Skeletal muscle satellite cell (primary cell): ENCODE data around the gene BLVRA.
A peak's percentile ranks its signal among the peaks of the same experiment; 100 is the strongest.

ENCODE experiments used
- H3K27me3 ChIP-seq: 2 replicates; pipeline ENCODE4 v1.7.0; 2013; ENCODE audit warnings: low read length; ENCODE audit not compliant: control insufficient read depth, insufficient read depth
- H3K36me3 ChIP-seq: 2 replicates; pipeline ENCODE4 v1.7.0; 2013; ENCODE audit warnings: mild to moderate bottlenecking, control low read depth, low read length; ENCODE audit not compliant: insufficient read depth
- H3K4me1 ChIP-seq: 2 replicates; pipeline ENCODE4 v1.7.0; 2013; ENCODE audit warnings: low read length; ENCODE audit not compliant: control insufficient read depth, insufficient read depth
- H3K4me2 ChIP-seq: 2 replicates; pipeline ENCODE4 v1.7.0; 2013; ENCODE audit warnings: mild to moderate bottlenecking, low read length
- H3K4me3 ChIP-seq: 2 replicates; pipeline ENCODE4 v1.7.0; 2013; ENCODE audit warnings: low read length
- H3K9ac ChIP-seq: 2 replicates; pipeline ENCODE4 v1.7.0; 2013; ENCODE audit warnings: mild to moderate bottlenecking, low read depth, low read length, moderate library complexity
- H3K9me3 ChIP-seq: replicated peaks from 2 replicates; pipeline ENCODE4 v1.7.0; 2013; ENCODE audit warnings: mild to moderate bottlenecking, control low read depth, low read length

Gene BLVRA

GRCh38 chr7:43752411-43752810, 6.1 kb upstream of the BLVRA start:
- Histone ChIP-seq H3K27me3 (peaks cover 24% of the 10 kb centered on the region), H3K9me3 (no peaks in the 10 kb centered on the region), H3K9ac (no peak overlapping the region), H3K4me2 (no peak overlapping the region), H3K36me3 (no peaks in the 10 kb centered on the region), H3K4me1 (peaks cover 9% of the 10 kb centered on the region), H3K4me3 (no peak overlapping the region)

- peaks cover 15% of the 10 kb centered on the region for H3K4me1 ChIP-seq
Observed at GRCh38 chr7:43753271-43753810, 5.1 kb upstream of the BLVRA start.

GRCh38 chr7:43753843-43754242, 4.6 kb upstream of the BLVRA start:
- H3K9me3 ChIP-seq = no peaks in the 10 kb centered on the region
- H3K4me1 ChIP-seq = peaks cover 15% of the 10 kb centered on the region
- no peak overlapping the region for H3K4me2 ChIP-seq
- no peaks in the 10 kb centered on the region for H3K36me3 ChIP-seq
- peaks cover 16% of the 10 kb centered on the region for H3K27me3 ChIP-seq
- no peak overlapping the region for H3K9ac ChIP-seq
- no peak overlapping the region for H3K4me3 ChIP-seq

More at GRCh38 chr7:43753271-43753810, 5.1 kb upstream of the BLVRA start:
- Histone ChIP-seq H3K9me3 (no peaks in the 10 kb centered on the region), H3K9ac (no peak overlapping the region), H3K36me3 (no peaks in the 10 kb centered on the region), H3K4me3 (no peak overlapping the region), H3K4me2 (no peak overlapping the region), H3K27me3 (peaks cover 20% of the 10 kb centered on the region)

DNA sequence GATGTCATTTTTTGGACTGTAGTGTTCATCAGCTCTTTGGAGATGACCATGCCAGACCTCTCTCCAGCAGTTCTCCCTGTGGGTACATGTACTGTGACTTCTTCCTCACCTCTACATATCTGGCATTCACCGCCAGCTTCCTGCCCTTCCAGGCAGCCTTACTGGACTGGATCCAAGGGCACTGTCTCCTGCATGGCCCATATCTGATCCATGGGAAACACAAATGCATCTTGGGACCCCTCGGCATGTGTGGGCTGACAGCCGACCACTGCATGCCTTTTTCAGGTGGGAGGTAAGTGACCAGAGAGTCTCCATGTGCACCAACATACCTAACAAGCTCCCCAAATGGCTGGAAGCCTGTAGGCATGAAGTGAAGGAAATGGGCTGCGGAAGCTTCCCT, 3.9 kb upstream of the BLVRA start:
- Histone ChIP-seq H3K36me3 (no peaks in the 10 kb centered on the region), H3K4me3 (no peak overlapping the region), H3K27me3 (peaks cover 10% of the 10 kb centered on the region), H3K4me2 (no peak overlapping the region), H3K9ac (no peak overlapping the region), H3K9me3 (no peaks in the 10 kb centered on the region), H3K4me1 (peaks cover 20% of the 10 kb centered on the region)

- H3K27me3 ChIP-seq = peaks cover 4% of the 10 kb centered on the region
- no peak overlapping the region for H3K9ac ChIP-seq
- H3K36me3 ChIP-seq = no peaks in the 10 kb centered on the region
- no peaks in the 10 kb centered on the region for H3K9me3 ChIP-seq
- peaks cover 20% of the 10 kb centered on the region for H3K4me1 ChIP-seq
- H3K4me3 ChIP-seq = no peak overlapping the region
- peak overlapping the region; percentile 17 for H3K4me2 ChIP-seq
Observed at GRCh38 chr7:43756368-43757072, 2.0 kb upstream of the BLVRA start.

DNA sequence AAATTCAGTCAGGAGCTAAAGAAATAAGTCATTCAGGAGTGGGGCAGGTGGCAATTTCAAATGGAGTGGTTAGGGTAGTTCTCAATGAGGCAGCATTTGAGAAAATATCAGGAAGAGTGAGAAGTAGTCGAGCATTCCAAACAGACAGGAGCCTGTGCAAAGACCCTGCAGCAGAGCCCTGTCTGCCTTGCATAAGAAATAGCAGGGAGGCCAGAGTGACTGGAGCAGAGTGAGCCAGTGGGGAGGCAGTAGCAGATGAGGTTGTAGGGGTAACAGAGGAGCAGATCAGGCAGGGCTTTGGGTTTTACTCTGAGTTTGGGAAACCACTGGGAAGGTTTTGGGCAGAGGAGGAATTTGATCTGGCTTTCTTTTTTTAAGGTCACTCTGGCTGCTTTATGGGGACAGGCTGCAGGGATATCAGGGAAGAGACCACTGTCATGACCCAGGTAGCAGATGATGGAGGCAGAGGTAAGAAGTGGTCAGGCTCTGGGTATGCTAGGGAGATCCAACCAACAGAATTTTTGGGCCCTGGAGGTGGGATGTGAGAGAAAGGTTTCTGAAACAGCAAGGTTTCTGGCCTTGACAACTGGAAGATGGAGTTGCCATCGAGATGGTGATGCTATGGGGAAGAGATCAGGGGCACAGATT, 1.3 kb upstream of the BLVRA start:
- no peaks in the 10 kb centered on the region for H3K9me3 ChIP-seq
- peaks cover 20% of the 10 kb centered on the region for H3K4me1 ChIP-seq
- H3K4me3 ChIP-seq = no peak overlapping the region
- peak overlapping the region; percentile 17 for H3K4me2 ChIP-seq
- peaks cover 4% of the 10 kb centered on the region for H3K27me3 ChIP-seq
- H3K9ac ChIP-seq = no peak overlapping the region
- no peaks in the 10 kb centered on the region for H3K36me3 ChIP-seq

- H3K9ac ChIP-seq = peak overlapping the region; percentile 86
- peak overlapping the region; percentile 92 for H3K4me2 ChIP-seq
- H3K27me3 ChIP-seq = no peaks in the 10 kb centered on the region
- peak overlapping the region; percentile 90 for H3K4me3 ChIP-seq
- H3K4me1 ChIP-seq = peaks cover 20% of the 10 kb centered on the region
- no peaks in the 10 kb centered on the region for H3K9me3 ChIP-seq
- H3K36me3 ChIP-seq = no peaks in the 10 kb centered on the region
Observed at GRCh38 chr7:43758822-43759683, 573 bp downstream of the BLVRA start.

GRCh38 chr7:43760861-43761260, 2.4 kb downstream of the BLVRA start:
- H3K4me1 ChIP-seq = peaks cover 28% of the 10 kb centered on the region
- no peak overlapping the region for H3K4me3 ChIP-seq
- H3K4me2 ChIP-seq = no peak overlapping the region
- no peaks in the 10 kb centered on the region for H3K9me3 ChIP-seq
- H3K27me3 ChIP-seq = no peaks in the 10 kb centered on the region
- no peaks in the 10 kb centered on the region for H3K36me3 ChIP-seq
- no peak overlapping the region for H3K9ac ChIP-seq

DNA sequence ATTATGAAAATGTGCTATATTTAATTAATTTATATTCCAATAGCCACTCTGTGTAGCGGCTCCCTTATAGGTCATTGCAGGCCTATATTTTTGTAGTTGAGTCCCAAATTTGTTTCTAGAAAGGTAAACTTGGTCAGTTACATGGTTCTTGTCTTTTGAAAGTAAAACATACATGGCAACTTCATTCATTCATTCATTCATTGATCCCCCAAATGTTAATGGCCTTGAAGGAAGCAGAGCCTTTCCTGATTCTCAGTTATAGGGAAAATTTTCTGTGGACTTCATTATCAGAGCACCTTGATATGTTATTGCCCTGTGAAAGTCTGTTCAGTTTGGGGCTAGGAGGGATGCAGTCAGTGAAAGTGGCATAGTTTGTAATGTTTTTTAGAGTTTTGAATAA, 2.9 kb downstream of the BLVRA start:
- Histone ChIP-seq H3K4me3 (no peak overlapping the region), H3K27me3 (no peaks in the 10 kb centered on the region), H3K36me3 (no peaks in the 10 kb centered on the region), H3K4me1 (peaks cover 27% of the 10 kb centered on the region), H3K9ac (no peak overlapping the region), H3K9me3 (no peaks in the 10 kb centered on the region), H3K4me2 (no peak overlapping the region)

DNA sequence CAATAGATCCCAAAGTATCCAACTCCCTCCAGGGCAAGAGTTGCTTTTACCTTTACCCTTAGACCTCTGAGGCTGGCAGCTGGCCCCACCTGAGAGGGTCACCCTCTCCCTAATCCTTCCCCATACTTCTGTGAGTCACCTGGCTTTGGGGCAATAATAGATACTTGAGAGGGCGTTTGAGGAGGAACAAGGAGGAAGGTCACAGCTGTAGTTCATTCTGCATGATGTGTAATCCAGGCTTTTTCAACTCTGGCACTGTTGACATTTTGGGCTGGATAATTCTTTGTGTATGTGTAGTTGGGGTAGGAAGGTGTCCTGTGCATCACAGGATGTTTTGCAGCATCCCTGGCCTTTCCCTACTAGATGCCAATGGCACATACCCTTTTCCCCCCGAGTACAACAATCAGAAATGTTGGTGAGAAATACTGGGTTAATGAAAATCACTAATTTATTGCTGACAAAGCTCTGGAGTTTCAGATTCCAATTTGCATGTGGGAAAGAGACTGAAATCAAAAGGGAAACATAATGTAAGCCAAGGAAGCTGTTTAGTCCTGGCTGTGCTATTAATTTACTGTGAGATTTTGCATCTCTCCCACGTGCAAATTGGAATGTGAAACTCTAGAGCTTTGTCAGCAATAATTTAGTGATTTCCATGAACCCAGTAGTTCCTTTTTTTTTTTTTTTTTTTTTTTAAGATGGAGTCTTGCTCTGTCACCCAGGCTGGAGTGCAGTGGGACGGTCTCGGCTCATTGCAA, 3.6 kb downstream of the BLVRA start:
- no peak overlapping the region for H3K4me2 ChIP-seq
- H3K36me3 ChIP-seq = no peaks in the 10 kb centered on the region
- H3K4me1 ChIP-seq = peaks cover 20% of the 10 kb centered on the region
- H3K27me3 ChIP-seq = no peaks in the 10 kb centered on the region
- no peak overlapping the region for H3K4me3 ChIP-seq
- no peaks in the 10 kb centered on the region for H3K9me3 ChIP-seq
- no peak overlapping the region for H3K9ac ChIP-seq

GRCh38 chr7:43763183-43763582, 4.7 kb downstream of the BLVRA start:
- no peaks in the 10 kb centered on the region for H3K27me3 ChIP-seq
- no peaks in the 10 kb centered on the region for H3K36me3 ChIP-seq
- H3K9me3 ChIP-seq = no peaks in the 10 kb centered on the region
- no peak overlapping the region for H3K4me2 ChIP-seq
- H3K9ac ChIP-seq = no peak overlapping the region
- H3K4me1 ChIP-seq = peaks cover 14% of the 10 kb centered on the region
- H3K4me3 ChIP-seq = no peak overlapping the region
